Measurements from ENCODE around the gene TANK.
A peak's percentile ranks its signal among the peaks of the same experiment; 100 is the strongest.

TANK gene

DNA sequence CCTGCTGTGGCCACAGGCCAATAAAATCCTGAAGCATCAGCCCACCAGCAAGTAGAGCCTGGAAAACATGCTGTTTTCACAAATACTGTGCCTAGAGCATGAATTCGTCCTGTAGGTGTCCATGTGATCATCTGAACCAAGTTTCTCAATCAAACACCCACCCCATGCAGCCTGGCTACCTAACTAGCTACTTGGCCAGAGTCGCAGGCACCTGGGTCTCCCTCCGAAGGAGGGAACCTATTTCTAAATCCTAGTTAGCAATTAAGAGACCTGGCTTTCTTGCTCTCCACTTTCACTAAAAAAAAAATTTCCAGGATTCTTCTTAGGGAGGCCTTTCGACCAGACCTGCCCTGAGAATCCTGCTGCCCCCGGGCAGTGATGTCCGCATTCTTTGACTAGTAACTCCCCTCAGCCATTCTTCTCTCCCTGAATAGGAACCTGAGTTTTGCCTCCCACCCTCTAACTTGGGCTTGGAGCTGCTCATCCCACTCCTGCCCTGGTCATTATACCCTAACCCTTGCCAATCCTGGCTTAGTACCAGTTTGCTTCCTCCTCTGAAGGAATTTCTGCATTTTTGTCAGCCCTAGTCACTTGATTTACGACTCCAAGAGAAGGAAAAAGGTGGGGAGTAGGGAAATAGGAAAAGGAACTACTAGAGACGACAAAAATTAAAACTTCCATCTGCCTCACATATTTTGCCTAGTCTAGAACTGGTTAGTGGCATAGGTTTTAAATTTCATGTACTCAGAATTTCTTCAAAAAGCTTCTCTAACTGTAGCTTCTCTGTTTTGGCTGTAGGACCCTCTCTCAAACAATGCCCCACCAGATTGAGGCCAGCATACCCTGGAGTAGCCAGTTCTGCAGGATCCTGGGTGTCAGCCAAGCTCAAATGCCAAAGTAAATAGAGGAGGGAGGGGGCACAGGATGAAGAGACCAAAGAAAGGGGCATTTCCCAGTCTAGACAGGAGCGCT lies 25.4 kb upstream of the TANK start:
- DNase-seq: no peak

DNA sequence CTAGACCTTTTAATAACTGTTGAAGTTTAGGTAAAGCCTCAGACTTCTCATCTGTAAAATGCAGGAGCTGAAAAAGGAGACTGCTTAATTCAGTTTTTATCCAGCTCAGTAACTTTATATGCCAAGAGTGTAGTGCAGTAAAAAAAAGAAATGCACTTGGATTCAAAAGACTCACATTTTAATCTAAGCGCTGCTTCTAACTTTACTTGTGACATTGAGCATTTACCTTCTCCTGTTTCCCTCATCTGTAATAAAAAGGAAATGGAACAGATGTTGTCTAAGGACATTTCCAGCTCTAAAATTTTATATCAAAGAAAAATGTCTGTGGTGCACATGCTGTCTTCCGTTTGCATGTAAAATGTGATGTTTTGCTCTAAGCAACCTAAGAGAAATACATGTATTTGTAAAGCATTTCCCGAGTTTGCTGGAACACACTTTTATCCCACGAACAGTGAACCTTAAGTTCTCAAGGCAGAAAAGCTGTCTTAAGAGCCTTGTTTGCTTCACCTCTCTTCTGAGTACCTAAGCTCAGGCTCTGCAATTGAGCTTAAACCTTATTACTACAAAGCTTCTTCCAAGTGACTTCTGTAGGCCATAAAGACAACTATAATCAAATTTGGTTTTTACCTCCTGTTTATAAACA lies 24.2 kb upstream of the TANK start:
- no peak for DNase-seq

GRCh38 chr2:161136696-161137324 lies 23.4 kb upstream of the TANK start:
- DNase-seq: no peak

DNA sequence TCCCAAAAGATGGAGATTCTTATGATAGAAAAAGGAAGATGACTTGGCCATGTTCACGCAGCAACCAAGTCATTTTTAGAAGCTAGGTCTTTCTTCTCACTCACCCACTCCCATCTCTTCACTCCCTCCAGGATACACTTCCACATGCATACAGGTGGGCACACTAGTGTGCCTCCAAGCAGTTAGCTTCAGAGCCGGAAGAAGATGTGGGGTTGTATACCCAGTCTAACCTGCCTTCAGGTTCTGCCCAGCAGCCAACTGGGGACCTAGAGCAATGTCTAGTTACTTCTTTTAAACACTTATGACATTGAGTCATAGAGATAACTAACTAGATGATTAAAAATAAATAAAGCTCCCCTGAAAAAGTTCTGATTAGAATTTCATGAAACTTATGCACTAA lies 21.8 kb upstream of the TANK start:
- no peak for DNase-seq

DNA sequence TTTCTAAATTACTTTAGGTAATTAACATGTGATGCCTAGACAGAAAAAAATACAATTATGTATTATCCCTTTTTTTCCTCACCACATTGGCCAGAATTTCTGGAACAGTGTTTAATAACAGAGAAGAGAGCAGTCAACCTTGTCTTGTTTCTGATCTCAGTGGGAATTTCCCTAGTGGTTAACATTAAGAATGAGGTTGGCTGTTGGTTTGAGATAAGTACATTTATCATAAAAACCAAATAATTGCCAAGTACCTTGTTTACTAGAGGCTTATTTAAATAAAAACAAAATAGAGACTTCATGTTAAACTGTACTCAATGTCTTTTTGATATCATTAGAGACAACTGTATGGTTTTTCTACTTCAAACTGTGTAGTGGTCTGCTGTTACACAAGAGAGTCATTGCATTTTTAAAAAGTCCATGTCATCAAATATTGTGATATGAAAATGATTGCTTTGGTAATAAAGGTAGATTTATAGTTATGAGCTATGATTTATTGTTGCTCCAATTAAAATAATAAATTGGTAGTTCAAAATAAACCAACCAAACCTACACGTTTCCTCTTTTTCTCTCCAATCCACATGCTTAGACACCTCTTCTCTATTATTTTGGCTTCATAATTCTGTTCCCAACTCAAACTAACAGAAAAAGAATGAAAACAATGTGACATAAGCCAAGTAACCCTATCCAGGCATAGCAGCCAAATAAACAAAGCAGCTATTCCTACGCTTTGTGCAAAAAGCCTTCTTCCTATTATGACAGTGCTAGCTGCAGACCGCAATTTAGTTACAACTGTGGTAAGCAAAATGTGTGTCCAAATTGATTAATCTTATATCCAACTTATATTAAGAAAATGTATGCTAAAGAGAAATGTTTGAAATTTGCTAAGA lies 20.9 kb upstream of the TANK start:
- no peak for DNase-seq

DNA sequence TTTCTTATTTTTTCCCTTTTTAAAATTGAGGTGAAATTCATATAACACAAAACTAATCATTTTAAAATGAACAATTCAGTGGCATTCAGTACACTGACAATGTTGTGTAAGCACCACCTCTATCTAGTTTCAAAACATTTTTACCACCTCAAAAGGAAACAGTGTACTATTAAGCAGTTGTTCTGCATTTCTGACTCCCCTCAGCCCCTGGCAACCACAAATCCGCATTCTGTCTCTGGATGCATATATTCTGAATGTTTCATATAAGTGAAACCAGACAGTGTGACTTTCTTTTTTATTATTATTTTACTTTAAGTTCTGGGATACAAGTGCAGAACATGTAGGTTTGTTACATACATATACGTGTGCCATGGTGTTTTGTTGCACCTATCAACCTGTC lies 19.2 kb upstream of the TANK start:
- no peak for DNase-seq

- DNase-seq: no peak
Observed at GRCh38 chr2:161146209-161146775, 13.9 kb upstream of the TANK start.

DNA sequence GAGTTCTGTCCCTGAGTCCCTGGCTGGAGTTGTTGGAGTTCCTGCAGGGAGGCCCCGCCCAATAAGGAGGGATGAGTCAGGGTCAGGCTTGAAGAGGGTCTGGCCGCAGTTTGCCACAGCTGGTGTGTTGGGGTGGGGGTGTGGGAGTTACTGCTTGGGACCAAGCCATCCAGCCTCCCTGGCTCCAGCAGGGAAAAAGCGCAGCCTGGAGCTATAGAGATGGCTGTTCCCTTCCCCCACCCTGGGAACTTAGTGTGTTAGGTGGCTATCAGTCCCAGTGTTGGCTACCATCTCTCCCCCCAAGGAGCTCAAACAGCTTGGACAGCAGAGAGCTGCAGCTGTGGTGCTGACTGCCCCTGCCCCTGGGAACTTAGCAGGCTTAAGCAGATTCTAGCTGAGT lies 13.2 kb upstream of the TANK start:
- DNase-seq: no peak

GRCh38 chr2:161147856-161148255 lies 12.4 kb upstream of the TANK start:
- no peak for DNase-seq

DNA sequence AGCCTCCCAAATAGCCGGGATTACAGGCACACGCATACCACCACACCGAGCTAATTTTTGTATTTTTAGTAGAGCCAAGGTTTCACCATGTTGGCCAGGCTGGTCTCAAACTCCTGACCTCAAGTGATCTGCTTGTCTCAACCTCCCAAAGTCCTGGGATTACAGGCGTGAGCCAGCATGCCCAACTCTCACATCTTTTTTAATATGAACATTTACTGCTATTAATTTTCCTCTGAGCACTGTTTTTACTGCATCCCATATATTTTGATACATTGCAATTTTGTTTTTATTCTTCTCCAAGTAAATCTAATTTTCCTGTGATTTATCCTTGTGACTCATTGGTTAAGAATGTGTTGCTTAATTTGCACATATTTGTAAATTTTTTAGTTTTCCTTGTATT lies 9.5 kb upstream of the TANK start:
- no peak for DNase-seq

- no peak for DNase-seq
Observed at GRCh38 chr2:161152302-161152701, 7.9 kb upstream of the TANK start.

DNA sequence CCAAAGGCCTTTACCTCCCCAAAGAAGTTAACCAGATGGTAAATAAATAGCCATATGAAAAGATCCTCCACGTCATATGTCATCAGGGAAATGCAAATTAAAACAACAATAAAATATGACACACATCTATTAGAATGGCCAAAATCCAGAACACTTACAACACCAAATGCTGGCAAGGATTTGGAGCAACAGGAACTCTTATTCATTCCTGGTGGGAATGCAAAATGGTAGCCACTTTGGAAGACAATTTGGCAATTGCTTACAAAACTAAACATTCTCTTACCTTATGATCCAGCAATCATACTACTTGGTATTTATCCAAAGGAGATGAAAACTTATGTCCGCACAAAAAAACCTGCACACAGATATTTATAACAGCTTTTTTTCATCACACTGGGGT lies 1.3 kb upstream of the TANK start:
- DNase-seq: no peak

- DNase-seq: no peak
Observed at GRCh38 chr2:161159456-161160225, 587 bp upstream of the TANK start.

DNA sequence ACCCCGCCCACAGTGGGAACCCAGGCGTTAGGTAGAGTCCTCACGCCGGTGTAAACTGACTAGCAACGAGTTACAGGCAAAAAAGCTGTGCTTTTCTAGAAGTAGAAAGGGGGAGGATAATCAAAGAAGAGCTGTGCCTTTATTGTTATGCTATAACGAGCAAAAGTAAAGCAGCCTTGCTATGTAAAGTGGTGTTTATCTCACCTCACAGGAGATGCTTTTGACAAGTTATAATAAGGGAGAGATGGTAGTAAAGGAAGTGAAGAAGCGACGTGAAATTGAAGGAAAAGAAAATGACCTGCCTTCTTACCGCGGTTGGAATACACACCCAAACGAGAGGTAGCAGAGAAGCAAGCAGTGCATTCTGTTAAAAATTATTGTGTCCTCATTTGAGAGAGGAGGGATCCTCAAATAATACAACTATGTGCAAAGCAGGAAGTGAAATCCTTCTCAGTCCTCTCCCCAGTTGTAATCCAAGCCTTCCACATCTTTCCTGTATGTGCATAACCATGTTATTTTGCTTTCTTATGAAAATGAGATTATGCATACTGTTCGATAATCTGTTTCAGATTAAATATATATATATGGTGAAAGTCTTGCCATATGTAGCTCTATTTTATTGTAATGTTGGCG lies 962 bp downstream of the TANK start:
- peak; percentile 40 for DNase-seq

- no peak for DNase-seq
Observed at GRCh38 chr2:161163440-161163839, 3.2 kb downstream of the TANK start.

- DNase-seq: no peak
Observed at GRCh38 chr2:161164161-161164560, 3.9 kb downstream of the TANK start.

GRCh38 chr2:161165266-161165665 lies 5.0 kb downstream of the TANK start:
- no peak for DNase-seq

GRCh38 chr2:161165811-161166210 lies 5.6 kb downstream of the TANK start:
- DNase-seq: no peak

DNA sequence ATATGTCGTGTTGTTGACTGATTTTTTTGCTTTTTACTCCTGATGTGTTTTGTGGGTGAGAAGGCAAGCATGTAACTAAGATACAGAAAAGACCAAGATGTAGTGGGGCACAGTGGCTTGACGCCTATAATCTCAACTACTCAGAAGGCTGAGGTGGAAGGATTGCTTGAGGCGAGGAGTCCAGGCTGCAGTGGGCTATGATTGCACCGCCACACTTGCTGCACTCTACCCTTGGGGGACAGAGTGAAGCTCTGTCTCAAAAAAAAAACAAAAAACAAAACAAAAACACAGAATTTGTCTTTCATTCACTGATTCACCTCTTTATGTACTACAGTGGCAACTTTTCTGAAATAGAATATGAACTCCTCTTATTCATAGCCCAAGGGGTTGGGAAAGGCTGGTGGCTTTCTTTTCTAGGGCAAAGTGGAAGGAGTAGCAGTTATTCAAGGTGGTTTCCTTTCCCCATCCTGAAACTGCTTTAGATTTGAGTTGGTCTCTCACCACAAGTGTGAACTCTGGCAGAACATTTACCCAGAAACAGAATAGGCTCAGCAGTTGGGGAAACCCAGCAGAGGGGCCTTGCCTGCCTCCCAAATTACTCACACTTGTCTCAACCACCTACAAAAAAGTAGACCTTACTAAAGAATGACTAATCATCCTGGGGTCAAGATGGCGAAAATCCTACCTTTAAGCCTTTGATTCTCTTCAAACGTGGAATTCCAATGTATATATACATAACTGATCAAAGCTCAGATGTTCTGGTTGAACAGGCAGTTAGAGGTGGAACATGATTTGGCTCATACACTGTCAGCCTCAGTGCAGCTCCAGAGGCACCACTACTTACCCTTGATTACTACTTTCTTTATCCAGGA lies 6.5 kb downstream of the TANK start:
- no peak for DNase-seq

DNA sequence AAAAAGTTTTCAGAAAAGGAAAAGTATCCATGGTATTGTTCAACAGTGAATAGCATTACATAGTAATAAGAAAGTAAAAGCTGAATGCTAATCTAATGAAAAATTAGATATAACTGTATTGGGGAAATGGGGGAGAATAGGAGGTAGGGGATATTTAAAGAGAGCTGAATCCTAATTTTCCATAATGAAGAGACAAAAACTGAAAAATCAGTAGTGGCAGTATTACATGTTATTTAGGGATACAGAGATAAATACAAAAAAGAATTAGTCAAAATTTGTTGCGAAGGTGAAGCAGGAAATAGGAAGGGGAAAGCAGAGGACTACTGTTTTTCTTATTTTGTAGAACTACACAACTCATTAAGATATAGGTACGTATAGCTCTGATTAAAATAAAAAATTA lies 9.1 kb downstream of the TANK start:
- DNase-seq: no peak

All from NCI-H2171 treated with DMSO at 0.1 percent for 48 hours (cell line).